Ovary (tissue), 9 donors: ENCODE measurements around the gene RBX1. TPM values are rescaled to one million over a fixed set of nuclear protein-coding genes. Genes with fewer than 3 reads are reported as not detected.

Source experiments
- DNase-seq, 5 donors: peaks; one replicate each; pipeline ENCODE4 v3.0.0-alpha.2; 2019 to 2020
- H3K27ac ChIP-seq, 2 donors: fragments of 200-600 bp; one replicate each; pipeline versions ENCODE4 v1.5.1 to v1.8.0; 2019 to 2022
- H3K27me3 ChIP-seq: fragments of 200-600 bp; one replicate; pipeline ENCODE4 v1.8.0; 2022
- H3K36me3 ChIP-seq: fragments of 200-600 bp; sonication (generic); one replicate; pipeline ENCODE4 v1.5.1; 2019
- H3K4me1 ChIP-seq: one replicate; pipeline ENCODE4 v1.8.1; 2013; ENCODE audit warnings: mild to moderate bottlenecking, moderate library complexity; ENCODE audit not compliant: insufficient read depth
- H3K4me3 ChIP-seq: fragments of 200-600 bp; sonication (generic); one replicate; pipeline ENCODE4 v1.5.1; 2017
- H3K9me3 ChIP-seq, 2 donors: fragments of 200-600 bp in 1 of 2; sonication (generic) in 1 of 2; one replicate each; pipeline versions ENCODE4 v1.5.1 to v1.8.1; 2013 to 2019; ENCODE audit warnings: mild to moderate bottlenecking in 1 of 2, moderate library complexity in 1 of 2
- CTCF ChIP-seq, 3 donors: fragments of 450-650 bp in 2 of 3; fragments of 200-600 bp in 1 of 3; IDR thresholded peaks; one replicate each; pipeline versions ENCODE4 v1.5.1 to v1.8.0; 2016 to 2022; ENCODE audit warnings: antibody characterized with exemption in 3 of 3, mild to moderate bottlenecking in 1 of 3
- EP300 ChIP-seq: sonication (generic); formaldehyde crosslinking; IDR thresholded peaks from one replicate; pipeline ENCODE4 v1.6.1; 2017; ENCODE audit warnings: antibody characterized with exemption
- POLR2A ChIP-seq: fragments of 450-650 bp; IDR thresholded peaks from one replicate; pipeline ENCODE4 v1.6.1; 2017; ENCODE audit warnings: antibody characterized with exemption, mild to moderate bottlenecking, moderate library complexity
- WGBS, 3 donors: extraction: QIAGEN DNeasy Blood & Tissue Kit in 1 of 3; methylation state at CpG; one replicate each; pipeline versions ENCODE4 v1.1.5 to v1.1.7; 2013 to 2017; 5-methylcytosine and 5-hydroxymethylcytosine counted together
- intact Hi-C, 4 donors: fragments of 100-400 bp; cut with DNase I; formaldehyde crosslinking; loops; one replicate each; pipeline versions ENCODE4 v1.11.0 to v1.15.1; 2022 to 2023
- polyA plus RNA-seq, 2 donors: library from polyadenylated mRNA; stranded (reverse); fragments of 200-250 nt in 1 of 2; fragments of 350-450 nt in 1 of 2; fragmentation: Illumina TruSeq in 1 of 2; extraction: RNeasy Lipid Tissue Mini Kit (QIAGEN cat#74804) in 1 of 2; gene quantifications; one replicate each; pipeline ENCODE4 v1.2.3, GENCODE V29; 2013 to 2014
- total RNA-seq, 7 donors: library from RNA; depleted of rRNA in 2 of 7; stranded (reverse); fragments of >200 nt in 2 of 7; fragmentation: NEBNext Ultra II Directional in 3 of 7; extraction: Animal tissue kit (Norgen Biotek cat#: 25700) in 3 of 7; gene quantifications; one replicate each; pipeline versions ENCODE4 v1.1.0 to v1.2.4, GENCODE V29; 2016 to 2023
- donor health status: DM: no; HTN: no; CAD: no; lungs with moderate emphysema.
- donor health status: DM: no; HTN: no; CAD: no.
- donor health status: Bipolar disorder and iron deficiency.
- donor health status: DM: yes; HTN: yes; CAD: no.
- donor health status: DM: no; HTN: no; CAD: no.
- donor health status: DM: yes; HTN: yes; CAD: no.

RBX1 gene
- total and polyA plus RNA-seq, 9 donors, result 22.3 to 45.1 (median 38.7) TPM

- Histone ChIP-seq H3K4me1 (peaks cover 3% of the 10 kb centered on the region), H3K4me3 (no peak overlapping the region), H3K27me3 (no peaks in the 10 kb centered on the region), H3K27ac (no peak overlapping the region), H3K9me3 (no peaks in the 10 kb centered on the region), H3K36me3 (no peaks in the 10 kb centered on the region)
- intact Hi-C loops, result no loop called here
- whole genome bisulfite sequencing, 3 donors, result 66 to 78% (median 73%) methylated on average over 3 of the region's 3 CpGs
- TF ChIP-seq POLR2A, result no peak
- TF ChIP-seq CTCF (IDR thresholded peaks at IDR 0.05), result no peak
- no peak for TF ChIP-seq EP300
- no peak for DNase-seq
Observed at GRCh38 chr22:40955571-40955970, 4.4 kb downstream of the RBX1 start.

GRCh38 chr22:40957601-40958000 lies 6.4 kb downstream of the RBX1 start:
- no peaks in the 10 kb centered on the region for H3K36me3 ChIP-seq
- no peak overlapping the region for H3K27ac ChIP-seq
- no peak for DNase-seq
- H3K4me1 ChIP-seq, result no peaks in the 10 kb centered on the region
- WGBS, 3 donors, result 87 to 89% (median 88%) methylated on average over 7 of the region's 7 CpGs
- TF ChIP-seq CTCF (IDR thresholded peaks at IDR 0.05) (no peak), POLR2A (no peak), EP300 (no peak)
- H3K27me3 ChIP-seq, result no peaks in the 10 kb centered on the region
- no peak overlapping the region for H3K4me3 ChIP-seq
- intact Hi-C loops, result no loop called here
- no peaks in the 10 kb centered on the region for H3K9me3 ChIP-seq

- 80 to 87% (median 83%) methylated on average over 2 of the region's 2 CpGs for WGBS, 3 donors
- intact Hi-C loops, result no loop called here
- no peak for TF ChIP-seq CTCF (IDR thresholded peaks at IDR 0.05)
- no peak for TF ChIP-seq EP300
- TF ChIP-seq POLR2A, result no peak
- no peak overlapping the region for H3K4me3 ChIP-seq
- no peak for DNase-seq
- H3K36me3 ChIP-seq, result no peaks in the 10 kb centered on the region
- no peaks in the 10 kb centered on the region for H3K4me1 ChIP-seq
- H3K27ac ChIP-seq, result no peak overlapping the region
- H3K9me3 ChIP-seq, result no peaks in the 10 kb centered on the region
- H3K27me3 ChIP-seq, result no peaks in the 10 kb centered on the region
Observed at GRCh38 chr22:40958299-40958698, 7.1 kb downstream of the RBX1 start.

GRCh38 chr22:40960145-40960544 lies 9.0 kb downstream of the RBX1 start:
- DNase-seq, result no peak
- intact Hi-C loops, result no loop called here
- 69 to 85% (median 77%) methylated on average over 2 of the region's 2 CpGs for WGBS, 3 donors

More at GRCh38 chr22:40960145-40960544, 9.0 kb downstream of the RBX1 start:
- H3K36me3 ChIP-seq, result no peaks in the 10 kb centered on the region
- no peak overlapping the region for H3K27ac ChIP-seq
- H3K4me1 ChIP-seq, result no peaks in the 10 kb centered on the region
- H3K27me3 ChIP-seq, result no peaks in the 10 kb centered on the region
- no peaks in the 10 kb centered on the region for H3K9me3 ChIP-seq
- TF ChIP-seq POLR2A (no peak), CTCF (IDR thresholded peaks at IDR 0.05) (no peak), EP300 (no peak)
- H3K4me3 ChIP-seq, result no peak overlapping the region
